Activated naive CD4-positive, alpha-beta T cell treated with Interleukin-2 at 50 U/mL for 16 hours (primary cell): ENCODE data around the gene RGL1.

Experiments used
- DNase-seq: peaks from one replicate; pipeline ENCODE4 v3.0.0-alpha.2; 2020

RGL1 gene

DNA sequence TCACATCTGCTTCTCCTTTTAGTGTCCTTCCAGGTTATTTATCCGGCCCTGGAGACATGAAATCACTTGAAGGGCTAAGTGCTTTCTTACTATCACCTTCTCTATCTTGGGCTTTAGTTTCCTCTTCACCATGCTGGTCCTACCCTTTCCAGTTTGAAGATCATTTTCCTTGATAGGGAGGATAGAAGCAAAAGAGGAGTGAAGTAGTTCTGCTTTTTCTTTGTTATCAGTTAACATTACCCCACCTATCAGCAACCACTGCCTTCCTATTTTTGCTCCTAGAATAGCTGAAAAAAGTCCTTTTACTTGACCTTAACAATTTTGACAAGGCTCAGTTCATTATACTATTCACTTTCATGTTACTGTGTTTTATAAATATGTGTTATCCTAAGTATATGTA lies 19.4 kb downstream of the RGL1 start:
- DNase-seq, result no peak

DNA sequence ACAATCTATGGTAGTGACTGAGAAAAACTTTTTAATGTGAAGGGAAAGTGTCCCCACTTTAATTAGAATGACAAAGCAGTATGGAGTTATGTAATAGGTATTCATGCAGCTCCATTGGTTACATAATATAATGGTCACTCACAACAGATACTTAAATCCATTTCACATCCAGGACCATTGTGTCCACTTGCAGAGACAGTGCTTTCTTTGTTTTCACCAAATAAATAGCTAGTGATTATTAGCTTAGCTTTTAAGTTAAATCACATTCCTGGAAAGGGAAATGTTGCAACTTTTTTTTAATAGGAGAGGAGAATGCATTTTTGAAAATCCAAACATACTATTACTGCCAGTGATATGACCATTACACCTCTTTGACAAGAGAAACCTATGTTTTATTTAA lies 22.9 kb downstream of the RGL1 start:
- no peak for DNase-seq

DNA sequence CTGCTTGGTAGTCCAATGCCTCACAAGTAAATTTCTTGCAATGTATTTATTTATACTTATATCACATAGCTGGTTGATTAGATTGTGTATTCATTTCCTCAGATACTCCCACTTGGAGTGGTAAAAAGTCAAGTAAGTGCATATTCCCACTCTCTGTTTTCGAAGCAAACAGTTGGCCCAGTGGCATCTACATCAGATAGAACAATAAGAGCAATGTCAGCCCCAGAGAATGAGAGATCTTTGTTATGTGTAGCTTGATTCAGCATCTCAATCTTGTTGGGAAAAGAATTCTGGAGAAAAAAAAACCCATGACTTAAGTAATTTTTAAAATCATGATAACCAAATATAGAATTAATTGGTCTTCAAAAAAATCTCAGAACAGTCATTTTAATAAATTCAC lies 25.5 kb downstream of the RGL1 start:
- no peak for DNase-seq

DNA sequence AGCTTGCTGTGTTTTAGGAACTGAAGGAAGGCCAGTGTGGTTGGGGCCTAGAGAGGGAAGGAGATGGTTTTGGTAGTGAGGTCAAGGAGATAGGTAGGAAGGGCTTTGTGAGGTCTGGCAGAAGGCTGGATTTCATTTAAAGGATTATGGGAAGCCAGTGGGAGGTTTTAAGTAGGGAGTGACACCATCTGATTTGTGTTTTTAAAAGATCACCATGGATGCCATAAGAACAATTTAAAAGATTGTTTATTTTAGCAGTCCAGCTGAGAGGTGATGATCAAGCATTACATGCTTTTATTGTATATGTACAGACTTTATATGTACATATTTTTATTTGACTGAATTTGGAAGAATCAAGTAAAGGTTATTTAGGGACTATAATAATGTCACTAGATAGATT lies 26.4 kb downstream of the RGL1 start:
- DNase-seq, result no peak

DNA sequence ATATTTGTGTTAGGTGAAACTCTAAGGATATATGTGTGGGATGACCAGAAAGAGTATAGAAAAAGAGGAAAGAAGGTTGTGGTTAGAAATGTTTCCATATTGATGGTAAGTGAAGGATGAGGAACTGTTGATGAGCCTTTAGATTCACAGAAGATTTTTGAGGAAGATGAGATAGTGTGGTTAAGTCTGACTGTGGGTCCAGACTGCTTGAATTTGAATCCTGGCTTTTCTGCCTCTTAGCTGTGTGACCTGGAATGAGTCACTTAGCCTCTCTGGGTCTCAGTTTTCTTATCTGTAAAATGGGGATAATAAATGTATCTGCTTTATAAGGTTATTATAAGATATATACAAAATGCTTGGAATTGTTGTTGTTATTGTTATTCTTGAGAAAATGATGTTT lies 27.5 kb downstream of the RGL1 start:
- DNase-seq, result no peak

DNA sequence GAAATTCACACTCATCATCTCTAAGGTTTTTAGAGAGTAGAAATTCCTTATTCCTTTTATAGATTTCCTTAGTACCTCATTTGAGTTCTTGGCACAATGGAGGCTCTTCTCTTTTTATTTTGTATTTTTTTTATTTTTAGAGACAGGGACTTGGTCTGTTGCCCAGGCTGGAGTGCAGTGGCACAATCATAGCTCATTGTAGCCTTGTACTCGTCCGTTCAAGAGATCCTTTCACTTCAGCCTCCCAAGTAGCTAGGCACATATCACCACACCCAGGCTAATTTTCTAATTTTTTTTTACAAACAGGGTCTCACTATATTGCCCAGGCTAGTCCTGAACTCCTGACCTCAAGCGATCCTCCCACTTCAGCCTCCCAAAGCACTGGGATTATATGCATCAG lies 29.6 kb downstream of the RGL1 start:
- DNase-seq, result no peak

DNA sequence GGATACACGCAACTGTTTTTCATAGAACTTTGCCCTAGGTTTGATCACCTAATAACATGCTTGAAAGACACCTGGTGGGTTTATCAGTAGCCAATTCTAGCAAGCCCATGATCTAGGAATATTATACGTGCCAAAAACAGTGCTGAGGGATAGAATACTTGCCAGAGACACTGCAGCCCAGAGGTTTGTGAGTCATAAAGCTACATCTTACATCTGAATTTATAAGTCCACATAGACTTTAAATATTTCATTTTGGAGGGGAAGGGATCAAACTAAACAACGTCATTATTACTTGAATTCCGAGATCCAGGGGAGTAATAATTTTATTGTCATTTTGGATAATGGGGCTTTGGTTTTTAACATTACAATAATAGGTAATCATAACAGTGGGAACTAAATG lies 31.7 kb downstream of the RGL1 start:
- no peak for DNase-seq

DNA sequence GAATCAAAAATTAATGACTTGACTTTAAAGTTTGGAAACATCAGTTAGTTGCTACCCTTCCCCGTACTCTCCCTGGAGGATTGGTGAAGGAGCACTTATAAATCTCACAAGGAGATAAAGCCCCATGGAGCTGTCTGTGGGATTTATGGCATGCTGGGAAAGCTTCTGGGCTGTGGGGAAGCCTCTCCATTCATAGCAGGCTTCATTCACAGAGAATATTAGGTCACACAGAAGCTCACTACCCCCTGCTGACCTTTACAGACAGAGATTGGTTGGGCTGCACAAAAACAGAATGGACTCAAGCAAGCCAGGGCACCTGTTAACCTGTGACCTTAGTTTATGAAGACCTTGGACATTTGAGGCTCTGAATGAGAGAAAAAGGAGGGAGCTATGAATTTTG lies 32.1 kb downstream of the RGL1 start:
- DNase-seq, result no peak

DNA sequence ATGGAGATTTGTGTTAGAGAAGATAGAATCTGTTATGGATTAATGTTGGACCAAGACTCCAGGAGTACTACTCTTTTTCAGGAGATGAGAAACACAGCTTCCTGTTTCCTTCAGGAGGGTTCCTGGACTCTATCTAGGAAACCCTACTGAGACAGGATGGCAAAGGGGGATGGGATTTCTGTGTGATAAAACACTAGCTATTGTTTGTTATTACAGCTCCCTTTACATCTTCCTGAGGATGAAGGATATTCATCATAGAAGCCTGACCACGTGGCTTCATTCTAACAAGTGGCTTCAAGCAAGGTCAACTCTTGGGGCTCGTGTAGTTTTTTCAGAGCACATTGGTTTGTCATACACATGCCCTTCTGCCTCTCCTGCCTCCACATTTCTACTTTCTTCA lies 33.3 kb downstream of the RGL1 start:
- DNase-seq, result no peak

DNA sequence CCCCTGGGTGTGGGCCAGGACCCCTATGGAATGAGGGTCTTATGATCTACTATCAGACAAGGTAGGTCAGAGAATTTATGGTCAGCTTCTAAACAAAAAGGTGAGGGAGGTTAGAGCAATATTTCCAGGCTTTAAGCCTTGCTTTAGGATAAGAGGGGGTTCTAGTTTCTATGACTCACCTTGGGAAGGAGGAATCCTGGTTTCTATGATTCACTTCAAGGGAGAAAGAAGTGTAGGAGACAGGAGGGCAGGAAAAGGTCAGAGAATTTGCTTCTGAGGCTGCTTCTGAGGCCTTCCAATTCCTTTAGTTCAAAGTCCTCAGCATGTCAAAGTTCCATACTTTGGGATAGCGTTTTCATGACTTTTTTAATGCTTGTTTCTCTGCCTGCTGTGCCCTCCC lies 35.2 kb downstream of the RGL1 start:
- no peak for DNase-seq

DNA sequence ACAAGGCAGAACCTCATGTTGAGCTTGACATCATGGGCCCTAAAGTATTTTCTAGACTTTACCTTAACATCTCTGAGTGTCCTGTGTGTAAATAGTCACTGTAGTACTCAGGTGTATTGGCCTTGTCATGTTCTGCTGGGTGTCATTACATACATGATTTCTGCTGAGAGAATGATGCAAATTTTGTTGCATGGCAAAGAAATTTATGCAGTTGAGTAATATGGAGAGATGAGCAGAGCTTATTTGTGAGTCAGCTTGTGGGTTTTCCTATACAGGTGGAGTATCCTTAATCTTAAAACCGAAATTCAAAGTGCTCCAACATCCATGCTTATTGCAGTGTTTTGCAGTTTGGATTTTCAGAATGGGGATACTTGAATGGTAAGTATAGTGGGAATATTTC lies 36.6 kb downstream of the RGL1 start:
- no peak for DNase-seq

DNA sequence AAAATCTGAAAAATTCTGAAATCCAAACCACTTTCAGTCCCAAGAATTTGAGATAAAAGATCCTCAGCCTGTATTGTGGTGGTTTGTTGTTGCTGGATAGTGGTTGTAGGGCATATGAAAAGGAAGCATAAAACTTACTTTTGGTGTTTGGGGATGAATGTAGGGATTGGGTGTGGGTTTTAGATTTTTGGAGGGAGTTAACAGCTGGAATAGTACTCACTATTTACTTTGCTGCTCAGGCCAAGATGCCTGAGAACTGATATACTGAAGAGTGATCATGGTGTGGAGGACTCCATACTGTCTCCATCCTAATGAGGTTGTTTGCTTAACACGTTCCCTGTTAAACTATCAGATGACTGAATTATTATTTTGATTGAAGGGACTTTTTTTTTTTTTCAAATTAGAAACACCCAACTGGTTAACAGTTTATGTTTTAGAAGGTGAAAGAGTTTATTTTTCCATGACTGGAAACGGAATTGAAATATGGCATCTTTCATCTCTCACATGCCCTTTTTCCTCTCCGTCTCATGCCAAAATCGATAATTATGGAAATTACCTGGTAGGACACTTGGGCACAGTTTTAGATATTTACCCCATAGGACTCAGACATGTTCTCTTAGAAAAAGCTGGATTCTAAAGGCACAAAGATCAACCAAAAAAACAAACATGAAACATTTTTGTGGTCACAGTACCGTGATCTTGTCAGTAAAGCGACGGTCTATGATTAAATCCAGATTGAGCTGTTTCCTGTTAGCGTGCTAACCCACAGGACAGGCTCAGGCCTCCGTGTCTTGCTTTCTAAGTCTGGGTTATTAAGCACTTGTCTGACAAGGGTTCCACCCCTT lies 37.3 kb downstream of the RGL1 start:
- DNase-seq, result peak; percentile 36

DNA sequence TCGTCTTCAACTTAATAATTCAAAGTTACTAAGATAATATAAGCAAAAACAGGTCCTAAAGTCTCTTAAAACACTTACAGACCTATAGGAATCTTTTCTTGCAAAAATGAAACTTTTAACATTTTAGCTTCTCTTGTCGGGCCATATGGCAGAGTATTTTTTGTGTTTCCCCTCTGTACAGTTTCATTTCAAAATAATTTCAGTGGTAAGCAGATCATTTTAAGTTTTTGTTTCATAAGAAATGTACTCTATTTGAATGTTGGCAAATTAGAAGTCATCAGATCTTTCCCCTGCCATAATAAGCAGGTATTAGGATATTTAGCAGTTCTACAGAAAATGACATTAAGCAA lies 37.9 kb downstream of the RGL1 start:
- no peak for DNase-seq

DNA sequence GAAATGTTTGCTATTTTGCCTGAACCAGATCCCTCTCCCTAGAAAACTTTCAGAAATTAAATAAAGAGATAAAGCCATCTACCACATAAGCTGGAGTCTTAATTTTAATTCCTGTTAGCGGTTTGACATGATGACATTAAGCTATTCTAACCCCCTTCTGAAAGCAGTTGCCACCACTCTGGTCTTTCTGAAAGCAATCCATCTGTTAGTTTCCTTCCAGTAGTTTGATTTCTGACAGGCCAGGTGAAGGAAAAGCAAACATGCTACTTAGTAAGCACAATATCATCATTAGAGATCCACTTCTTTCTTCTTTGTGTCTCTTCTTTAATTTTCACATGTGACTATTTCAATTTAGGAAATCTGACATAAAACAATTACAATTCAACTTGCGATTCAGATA lies 39.9 kb downstream of the RGL1 start:
- no peak for DNase-seq

DNA sequence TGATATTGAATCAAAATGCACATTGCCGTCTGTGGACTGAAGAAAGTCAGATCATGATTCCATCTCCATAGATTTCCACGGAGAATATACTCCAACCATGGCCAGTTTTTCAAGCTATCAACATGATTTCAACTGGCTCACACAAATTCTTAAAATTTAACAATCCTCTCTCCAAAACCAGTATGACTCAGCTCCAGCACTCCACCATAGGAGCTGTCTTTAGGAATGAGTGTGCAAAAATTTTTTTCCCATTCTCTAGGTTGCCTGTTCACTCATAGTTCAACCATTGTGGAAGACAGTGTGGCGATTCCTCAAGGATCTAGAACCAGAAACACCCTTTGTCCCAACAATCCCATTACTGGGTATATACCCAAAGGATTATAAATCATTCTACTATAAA lies 40.8 kb downstream of the RGL1 start:
- DNase-seq, result no peak

DNA sequence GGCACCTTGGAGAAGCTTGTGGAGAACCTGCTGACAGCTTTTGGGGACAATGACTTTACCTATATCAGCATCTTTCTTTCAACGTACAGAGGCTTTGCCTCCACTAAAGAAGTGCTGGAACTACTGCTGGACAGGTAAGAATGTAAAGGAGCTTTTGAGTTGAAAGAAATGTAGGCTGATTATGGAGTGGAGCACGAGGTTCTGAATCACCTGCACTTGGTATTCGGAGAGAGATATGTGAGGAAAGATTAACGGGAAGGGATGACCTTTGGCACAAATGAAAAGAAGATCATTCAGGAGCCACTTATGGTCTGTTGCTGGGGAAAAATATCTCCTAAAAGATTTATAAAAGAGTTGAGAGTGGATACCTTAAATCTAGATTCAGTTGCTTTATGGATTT lies 42.7 kb downstream of the RGL1 start:
- DNase-seq, result no peak

DNA sequence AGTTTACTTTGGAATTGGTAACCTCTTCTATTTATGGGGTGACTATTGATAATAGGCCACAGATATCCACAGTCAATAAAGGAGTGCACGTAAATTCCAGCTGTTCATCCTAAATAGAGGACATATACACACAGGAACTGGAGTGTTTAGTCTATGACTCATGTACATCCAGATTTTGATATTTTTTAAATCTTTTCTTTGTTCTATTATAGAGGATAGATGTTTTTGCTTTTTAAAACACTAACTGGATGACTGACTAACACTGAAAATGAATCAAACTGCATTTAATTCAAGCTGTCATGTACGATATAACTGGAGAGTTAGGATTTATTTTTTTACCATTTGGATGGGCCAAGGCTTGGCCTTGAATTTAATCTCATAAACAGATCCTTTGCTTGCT lies 45.9 kb downstream of the RGL1 start:
- DNase-seq, result no peak

DNA sequence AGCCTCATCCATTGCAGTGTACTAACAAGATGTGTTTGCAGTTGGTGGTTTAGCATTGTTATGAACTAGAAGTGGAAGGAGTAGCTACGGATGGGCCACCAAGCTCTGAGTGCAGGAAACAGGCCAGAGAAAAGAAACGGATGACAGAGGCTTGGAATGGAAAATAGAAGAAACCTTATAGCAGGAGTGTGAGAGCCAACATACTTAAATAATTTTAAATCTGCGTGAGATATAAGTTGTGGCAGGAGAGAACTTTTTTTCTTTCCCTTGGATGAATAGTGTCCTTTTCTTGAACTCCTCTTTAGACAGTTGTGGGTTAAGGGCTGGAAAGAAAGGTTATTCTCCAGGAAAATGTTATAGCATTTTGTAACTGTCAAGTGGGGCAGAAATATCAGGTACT lies 54.2 kb downstream of the RGL1 start:
- DNase-seq, result no peak

DNA sequence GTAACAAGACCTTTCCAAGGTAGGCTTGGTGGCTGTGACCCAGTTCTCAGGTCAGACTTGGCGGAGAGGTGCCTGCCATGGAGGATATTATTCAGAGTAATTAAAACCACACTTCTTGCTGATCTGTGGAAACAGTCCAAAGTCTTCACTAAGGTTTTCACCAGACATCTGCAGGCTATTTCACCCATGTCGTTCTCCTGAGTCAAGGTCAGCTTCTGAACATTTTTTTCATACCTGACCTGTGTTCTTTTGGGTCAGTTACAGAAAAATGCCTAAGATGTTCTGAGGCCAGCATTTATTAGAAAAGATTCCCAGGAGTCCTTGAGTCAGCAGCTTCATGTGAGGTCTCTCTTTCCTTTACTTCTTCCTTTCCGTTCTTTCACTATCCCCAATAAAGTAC lies 54.9 kb downstream of the RGL1 start:
- DNase-seq, result no peak

DNA sequence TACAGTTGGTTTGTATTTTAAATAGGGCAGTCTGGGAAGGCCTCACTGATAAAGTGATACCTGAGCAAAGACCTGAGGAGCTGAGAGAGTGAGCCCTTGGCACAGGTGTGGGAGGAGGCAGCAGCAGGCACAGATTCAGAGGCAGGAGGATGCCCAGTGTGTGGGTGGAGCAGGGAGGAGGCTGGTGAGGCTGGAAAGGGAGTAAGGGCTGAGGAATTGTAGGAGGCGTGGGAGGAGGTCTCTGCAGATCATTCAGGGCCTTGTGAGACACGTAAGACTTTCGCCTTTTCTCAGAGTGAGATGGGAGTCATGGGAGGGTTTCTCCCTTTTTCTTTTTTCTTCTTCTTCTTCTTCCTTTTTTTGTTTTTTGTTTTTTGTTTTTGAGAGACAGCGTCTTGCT lies 58.0 kb downstream of the RGL1 start:
- no peak for DNase-seq

DNA sequence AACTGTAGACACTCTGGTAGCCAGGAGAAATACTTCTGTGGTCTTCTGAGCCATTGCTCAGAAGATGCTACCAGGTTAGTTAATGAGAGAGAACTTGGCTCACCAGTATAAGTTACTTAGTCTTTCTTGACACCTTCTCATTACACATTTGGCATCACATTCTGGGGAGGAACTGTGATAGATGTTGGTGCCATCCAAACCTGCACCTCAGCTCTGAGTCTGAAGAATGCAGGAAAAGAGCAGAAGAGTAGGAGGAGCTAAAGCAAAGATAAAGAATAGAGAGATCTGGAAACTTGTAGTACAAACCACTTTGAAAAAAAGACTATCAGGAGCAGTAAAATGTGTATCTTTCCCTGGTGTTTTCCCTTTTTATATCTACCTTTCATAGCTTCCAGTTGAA lies 58.9 kb downstream of the RGL1 start:
- no peak for DNase-seq

DNA sequence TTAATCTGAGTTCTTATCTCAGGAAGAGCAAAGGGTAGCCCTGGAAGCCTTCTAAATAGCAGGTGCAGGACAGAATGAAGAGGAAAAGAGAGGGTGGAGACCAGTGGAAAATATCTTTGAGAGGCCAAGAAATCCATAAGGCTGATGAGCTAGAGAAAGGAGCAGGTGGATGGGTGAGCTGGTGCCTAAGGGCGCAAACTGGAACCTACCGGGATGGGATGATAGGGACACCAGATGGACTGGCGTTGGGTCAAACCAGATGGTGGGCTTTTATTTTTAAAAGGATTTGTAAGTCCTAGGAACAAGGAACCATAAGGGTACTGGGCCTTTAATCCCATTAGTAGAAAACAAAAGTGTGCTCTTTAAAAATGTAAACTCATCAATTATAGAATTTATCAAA lies 59.7 kb downstream of the RGL1 start:
- DNase-seq, result no peak

DNA sequence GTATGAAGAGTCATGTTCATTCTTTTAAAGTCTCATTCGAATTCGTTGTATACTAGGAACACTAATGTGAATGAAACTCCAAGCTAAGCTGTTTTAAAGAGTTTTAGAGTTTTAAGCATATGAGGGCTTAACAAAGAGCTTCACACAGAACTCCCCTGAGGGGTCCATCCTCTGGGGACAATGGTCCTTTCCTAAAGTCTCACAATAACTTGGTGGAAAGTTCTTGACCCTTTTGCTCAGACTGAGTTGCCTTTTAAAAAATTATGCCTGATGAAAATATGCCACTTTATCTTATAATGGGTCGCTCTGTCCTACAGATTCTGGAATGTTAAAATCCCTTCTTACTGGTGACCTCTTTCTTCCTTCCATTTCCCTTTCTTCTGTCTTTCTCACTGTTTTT lies 64.3 kb downstream of the RGL1 start:
- DNase-seq, result no peak

DNA sequence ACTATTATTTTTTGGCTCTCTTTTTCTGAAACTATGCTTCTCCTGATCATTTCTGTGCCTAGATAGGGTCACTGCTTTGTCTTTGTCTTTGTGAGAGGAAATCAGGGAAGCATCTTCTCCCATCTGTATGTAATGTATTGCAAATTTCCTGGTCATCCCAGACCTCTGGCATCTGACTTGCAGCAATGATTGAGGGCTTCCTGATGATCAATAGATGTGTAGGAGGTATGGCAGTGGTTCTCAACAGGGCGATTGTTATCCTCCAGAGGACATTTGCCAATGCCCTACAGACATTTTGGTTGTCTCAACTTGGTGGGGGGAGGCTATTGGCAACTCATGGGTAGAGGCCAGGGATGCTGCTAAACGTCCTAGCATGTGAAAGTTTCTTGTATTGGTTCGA lies 64.7 kb downstream of the RGL1 start:
- no peak for DNase-seq

DNA sequence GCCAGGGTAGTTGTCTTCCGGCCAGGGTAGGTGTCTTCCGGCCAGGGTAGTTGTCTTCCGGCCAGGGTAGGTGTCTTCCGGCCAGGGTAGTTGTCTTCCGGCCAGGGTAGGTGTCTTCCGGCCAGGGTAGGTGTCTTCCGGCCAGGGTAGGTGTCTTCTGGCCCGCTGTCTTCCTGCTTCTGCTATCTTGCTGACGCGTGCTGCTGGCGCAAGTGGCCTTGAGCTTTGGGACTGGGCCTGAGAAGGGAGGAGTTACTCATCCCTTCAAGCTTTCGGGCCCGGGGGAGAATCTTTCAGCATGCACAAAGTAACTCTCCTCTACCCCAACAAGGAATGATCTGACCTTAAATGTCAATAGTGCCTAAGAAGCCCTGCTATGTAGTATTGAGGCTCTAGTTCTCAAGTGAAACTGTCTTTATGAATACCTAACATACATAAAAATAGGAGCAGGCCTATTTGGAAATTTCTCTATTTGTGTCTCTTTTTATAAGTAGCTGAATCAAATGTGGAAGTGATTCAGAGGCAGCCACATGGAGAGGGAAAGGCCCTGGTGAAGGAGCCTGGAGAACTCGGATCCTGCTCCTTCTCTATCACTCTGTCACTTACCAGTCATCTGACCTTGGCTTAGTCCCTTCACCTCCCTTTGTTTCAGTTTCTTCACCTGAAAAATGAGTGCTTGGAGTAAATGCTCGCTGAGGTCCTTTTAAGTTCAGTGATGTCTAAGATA lies 65.6 kb downstream of the RGL1 start:
- DNase-seq, result no peak
